HG02610 (cell line): Measurements from ENCODE around the gene TPP2.
A peak's percentile ranks its signal among the peaks of the same experiment; 100 is the strongest.

Experiments
- ATAC-seq: cut with Tn5 transposase; IDR thresholded peaks from one replicate; pipeline ENCODE4 v1.9.1; 2021; ENCODE audit warnings: mild to moderate bottlenecking, moderate library complexity; ENCODE audit not compliant: unreplicated experiment

Gene TPP2

DNA sequence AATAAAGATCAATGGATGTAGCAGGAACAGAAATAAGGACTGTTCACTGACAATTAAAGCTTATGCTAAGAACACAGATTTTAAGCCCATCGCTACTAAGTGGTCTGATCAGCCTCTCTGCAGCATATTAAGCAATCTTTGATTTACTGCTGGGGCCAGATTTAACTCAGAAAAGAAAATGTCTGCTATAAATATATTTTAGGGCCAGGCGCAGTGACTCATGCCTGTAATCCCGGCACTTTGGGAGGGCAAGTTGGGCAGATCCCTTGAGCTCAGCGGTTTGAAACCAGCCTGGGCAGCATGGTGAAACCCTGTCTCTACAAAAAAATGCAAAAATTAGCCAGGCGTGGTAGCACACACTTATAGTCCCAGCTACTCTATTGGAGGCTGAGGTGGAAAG, 55.1 kb downstream of the TPP2 start:
- ATAC-seq = no peak

- no peak for ATAC-seq
Observed at GRCh38 chr13:102654756-102655155, 58.0 kb downstream of the TPP2 start.

- no peak for ATAC-seq
Observed at GRCh38 chr13:102657630-102658029, 60.8 kb downstream of the TPP2 start.

GRCh38 chr13:102658660-102659059, 61.9 kb downstream of the TPP2 start:
- no peak for ATAC-seq

DNA sequence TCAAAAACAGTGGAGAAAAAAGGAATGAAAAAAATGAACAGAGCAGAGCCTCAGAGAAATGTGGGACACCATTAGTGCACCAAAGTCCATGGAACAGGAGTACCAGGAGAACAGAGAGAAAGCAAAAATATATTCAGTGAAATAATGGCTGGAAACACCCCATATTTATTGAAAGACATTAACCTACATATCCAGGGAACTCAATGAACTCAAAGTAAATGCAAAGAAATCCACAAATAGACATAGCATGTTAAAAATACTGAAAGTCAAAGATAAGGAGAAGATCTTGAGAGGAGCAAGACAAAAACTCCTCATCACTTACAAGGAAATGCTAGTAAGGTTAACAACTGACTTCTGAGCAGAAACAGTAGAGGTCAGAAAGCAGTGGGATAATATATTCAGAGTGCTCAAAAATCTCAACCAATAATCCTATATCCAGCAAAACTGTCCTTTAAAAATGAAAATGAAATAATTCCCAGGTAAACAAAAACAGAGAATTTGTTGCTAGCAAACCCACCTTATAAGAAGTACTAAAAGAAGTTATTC, 62.5 kb downstream of the TPP2 start:
- no peak for ATAC-seq

GRCh38 chr13:102667023-102667422, 70.2 kb downstream of the TPP2 start:
- no peak for ATAC-seq

- no peak for ATAC-seq
Observed at GRCh38 chr13:102667911-102668310, 71.1 kb downstream of the TPP2 start.

DNA sequence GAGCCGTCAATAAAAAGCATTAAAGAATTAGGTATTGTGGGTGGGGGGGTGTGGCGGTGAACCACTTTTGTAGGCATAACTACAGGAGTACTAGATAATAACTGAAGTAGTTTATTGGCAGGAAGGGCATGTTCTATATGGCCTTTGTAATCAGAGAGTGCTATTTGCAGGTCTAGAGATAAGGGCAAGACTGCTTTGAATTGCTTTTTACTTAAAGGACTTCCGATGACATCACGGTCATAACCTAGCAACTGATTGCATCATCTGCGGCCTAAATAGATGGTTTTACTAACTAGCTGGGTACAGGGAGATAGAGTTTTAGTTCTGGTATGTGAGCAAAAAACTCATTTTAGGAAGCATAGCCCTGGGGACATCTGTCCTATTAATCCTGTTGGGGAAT, 73.3 kb downstream of the TPP2 start:
- ATAC-seq = no peak

GRCh38 chr13:102675115-102675514, 78.3 kb downstream of the TPP2 start:
- ATAC-seq = no peak

GRCh38 chr13:102677122-102677521, 80.3 kb downstream of the TPP2 start:
- ATAC-seq = no peak

DNA sequence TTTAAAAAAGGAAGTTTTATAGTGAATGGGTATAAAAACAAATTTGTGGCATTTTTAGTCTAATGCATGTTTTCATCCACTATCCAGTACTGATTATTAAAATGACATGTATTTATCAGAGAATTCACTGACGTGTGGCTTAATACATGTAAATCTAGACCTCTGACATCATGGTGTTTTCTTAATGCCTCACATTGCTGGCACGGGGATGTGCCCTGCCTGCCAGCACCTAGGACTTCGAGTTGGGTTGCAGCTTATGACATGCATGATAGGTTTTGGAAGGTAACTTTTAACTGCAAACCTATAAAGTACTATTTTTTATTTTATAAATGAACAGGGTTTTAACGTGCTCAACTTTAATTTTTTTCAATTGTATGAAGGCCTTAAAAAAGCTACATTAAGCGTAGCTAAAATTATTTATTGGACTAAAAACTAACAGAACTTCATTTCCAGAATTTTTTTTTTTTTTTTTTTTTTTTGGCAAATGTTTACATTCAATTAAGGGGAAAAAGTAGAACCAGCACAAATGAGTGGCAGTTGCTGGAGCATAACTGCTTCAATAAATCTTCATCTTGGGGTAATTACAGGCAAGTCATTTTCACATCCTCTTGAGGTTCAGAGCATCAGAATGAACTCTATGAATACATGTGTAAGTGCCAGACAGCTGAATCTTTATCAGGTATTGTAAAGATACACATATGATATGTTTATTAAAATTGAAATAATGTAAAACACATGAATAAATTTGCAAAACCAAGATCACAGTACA, 81.7 kb downstream of the TPP2 start:
- no peak for ATAC-seq

DNA sequence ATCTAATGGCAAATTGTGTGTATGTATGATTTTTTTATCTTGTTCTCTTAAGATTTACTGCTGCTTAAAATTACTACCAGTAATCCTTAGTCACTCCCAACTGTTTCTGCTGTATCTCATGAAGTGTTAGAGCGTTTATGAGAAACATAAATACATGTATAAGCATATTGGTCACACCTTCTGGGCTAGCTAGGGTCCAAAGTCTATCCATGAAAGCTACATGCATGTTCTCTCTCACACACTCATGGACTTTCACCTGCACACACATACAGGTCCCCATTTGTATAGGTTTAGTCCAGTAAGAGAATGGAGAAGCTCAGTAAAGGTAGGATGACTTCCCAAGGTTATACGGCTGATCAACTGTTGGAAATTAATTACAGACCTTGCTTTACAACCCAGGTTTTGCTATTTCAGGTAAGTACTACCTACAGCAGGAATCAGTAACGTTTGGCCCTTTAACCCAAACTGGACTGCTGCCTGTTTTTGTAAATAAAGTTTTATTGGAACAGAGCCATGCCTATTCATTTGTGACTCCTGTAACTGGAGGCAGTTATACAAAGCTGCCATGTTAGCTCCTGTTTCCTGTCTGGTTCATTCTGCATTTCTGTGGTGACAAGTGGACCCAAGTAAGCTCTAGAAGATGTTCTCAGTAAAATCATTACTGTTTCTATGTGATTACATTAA, 82.8 kb downstream of the TPP2 start:
- ATAC-seq = no peak

- no peak for ATAC-seq
Observed at GRCh38 chr13:102680133-102680717, 83.4 kb downstream of the TPP2 start.

DNA sequence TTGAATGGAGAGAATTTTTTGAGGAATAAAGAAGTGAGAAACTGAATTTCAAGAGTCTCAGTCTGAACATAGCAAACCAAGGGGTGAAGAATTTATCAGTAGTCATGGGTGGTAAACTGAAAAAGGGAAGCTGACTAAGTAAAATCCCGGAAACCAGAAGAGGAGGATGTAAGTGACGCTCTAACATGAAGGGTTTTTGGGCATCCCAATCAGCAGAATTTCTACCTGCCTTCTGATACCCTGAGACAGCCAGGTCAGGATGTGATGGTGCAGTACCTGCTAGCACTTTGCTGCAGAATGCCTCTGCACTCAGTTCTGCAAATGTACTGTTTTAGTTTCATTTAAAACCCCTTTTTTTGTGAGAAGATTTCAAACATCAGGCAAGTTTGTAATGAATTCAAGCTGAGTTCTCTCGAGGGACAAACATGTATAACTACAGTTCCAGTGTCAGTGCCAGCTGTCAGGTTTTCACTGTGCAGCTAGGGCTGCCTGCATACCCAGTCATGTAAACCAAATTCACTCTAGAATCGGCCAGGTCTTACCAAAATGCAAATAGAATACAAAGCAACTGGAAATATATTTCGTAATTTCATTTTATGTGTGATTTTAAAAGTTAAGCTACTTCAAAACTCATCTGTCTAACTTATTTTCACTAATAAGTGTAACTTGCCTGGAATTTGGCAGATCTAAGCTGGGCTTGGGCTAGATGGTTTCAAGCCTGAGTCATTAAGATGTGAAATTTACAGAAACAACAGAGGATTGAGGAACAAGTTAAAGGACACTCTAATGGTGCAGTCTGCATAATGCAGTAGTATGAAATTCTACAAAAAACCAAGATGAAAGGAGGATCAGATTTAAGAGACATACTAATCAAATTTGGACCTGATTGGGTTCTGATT, 84.3 kb downstream of the TPP2 start:
- peak; percentile 39 for ATAC-seq

GRCh38 chr13:102682211-102682610, 85.4 kb downstream of the TPP2 start:
- ATAC-seq = no peak

GRCh38 chr13:102682727-102683126, 85.9 kb downstream of the TPP2 start:
- ATAC-seq = no peak

DNA sequence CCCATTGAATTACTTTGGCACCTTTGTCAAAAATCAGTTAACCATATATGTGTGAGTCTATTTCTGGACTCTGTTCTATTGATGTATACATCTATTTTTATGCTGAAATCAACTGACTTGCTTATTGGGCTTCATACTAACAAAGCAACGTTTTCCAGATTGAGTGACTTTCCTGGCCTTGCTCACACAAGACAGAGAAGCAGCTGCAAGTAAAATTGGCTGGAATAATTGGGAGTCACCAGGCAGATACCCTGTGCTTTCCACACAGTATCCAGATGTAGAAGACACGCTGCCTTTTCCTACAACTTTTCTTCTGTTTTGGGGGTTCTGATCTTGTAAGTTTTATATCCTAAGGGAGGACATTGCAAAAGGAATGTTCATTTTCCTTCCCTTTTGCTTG, 86.9 kb downstream of the TPP2 start:
- no peak for ATAC-seq

DNA sequence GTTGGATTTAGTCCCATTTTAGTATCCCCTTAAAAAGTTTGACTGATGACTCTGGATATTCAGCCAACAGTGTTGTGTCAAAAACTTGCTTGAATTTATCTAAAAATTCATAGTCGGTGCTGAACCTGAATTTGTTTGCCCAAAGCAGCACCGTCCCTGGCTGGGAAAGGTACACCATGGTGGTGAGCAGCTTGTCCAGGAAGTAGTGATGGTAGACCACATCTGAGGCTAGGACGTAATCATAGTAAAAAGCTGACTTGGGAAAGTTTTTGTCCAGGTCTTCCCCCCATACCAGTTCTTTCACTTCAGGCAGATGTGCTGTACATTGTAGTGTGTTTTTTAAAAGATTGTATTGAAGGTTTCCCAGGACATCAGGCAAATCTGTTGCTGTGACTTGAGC, 89.2 kb downstream of the TPP2 start:
- peak; percentile 41 for ATAC-seq

- no peak for ATAC-seq
Observed at GRCh38 chr13:102687520-102687919, 90.7 kb downstream of the TPP2 start.

GRCh38 chr13:102688306-102688973, 91.7 kb downstream of the TPP2 start:
- ATAC-seq = no peak
